NCI-H187 (cell line): Measurements from ENCODE around the gene BCL11B.

Experiments
- DNase-seq, 2 experiments: peaks; one replicate each; lab custom pipeline; 2025; lab: John Stamatoyannopoulos, UW

Gene BCL11B

DNA sequence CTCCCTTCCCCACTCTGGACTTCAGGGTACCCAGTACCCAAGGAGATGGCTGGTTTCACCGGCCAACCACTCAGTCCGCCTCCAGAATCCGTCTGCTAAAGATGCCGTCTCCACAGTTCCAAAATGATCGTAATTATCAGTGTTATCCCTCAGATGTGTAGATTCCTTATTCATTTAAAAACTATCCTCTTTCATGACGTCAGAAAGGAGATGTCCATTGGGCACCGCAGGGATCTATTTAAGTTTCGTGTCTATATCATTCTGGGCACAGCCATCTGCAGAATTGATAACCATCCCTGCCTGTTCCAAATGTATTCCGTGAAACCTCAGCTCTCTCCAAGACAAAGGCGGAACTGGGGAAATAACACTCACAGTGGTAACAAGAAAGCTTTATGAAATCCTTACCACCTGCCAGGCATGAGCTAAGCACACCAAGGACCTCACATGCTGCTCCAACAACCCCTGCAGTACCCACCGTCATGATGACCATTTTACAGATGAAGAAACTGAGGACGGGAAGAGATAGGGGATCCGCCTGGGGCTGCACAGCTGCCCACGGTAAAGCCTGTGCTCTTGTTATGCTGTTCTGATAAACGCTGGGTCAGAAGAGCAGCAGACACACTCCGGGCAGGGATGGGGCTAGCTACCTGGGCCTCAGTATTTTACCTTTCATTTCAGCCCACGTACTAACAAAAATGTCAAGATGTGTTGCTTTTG is 90.0 kb downstream of the BCL11B start:
- no peak for DNase-seq

DNA sequence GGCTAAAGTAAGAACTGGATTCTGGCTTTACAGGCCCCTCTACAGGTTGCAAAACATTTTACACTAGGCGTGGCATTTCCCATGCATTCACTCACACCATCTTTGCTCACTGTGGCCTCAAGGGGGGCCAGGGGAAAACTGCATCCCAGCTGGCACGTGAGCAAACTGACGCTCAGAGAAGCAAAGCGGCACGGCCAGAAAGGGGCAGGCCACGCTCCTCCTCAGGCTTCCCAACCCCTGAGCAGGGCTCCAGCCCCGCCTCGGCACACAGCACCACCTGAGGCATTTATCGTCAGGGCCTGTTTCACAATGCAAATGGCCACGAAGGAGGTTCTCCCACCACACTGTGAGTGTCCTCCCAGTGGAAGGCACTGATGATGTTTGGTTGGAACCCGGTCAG is 90.8 kb downstream of the BCL11B start:
- DNase-seq: no peak

- no peak for DNase-seq
Measured at GRCh38 chr14:99179946-99180345, 92.1 kb downstream of the BCL11B start.

DNA sequence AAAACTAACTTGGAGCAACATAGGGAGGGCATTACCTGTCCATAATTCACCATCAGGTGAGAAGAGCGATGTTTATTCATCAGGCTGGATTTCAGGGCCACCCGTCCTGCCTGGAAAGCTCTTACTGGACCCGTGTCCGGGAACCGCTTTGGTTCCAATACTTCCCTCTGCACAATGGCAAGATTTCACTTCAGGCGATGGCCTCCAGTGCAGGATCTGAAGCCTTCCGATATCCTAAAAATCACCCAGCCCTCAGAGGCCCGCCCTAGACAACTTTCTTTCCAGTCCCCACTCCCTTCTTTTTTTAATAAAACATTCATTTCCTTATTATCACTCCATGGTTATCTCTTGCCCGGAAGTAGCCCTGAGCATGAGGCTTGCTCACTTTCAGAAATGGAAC is 92.5 kb downstream of the BCL11B start:
- no peak for DNase-seq

GRCh38 chr14:99177886-99178835 is 93.8 kb downstream of the BCL11B start:
- DNase-seq: no peak

DNA sequence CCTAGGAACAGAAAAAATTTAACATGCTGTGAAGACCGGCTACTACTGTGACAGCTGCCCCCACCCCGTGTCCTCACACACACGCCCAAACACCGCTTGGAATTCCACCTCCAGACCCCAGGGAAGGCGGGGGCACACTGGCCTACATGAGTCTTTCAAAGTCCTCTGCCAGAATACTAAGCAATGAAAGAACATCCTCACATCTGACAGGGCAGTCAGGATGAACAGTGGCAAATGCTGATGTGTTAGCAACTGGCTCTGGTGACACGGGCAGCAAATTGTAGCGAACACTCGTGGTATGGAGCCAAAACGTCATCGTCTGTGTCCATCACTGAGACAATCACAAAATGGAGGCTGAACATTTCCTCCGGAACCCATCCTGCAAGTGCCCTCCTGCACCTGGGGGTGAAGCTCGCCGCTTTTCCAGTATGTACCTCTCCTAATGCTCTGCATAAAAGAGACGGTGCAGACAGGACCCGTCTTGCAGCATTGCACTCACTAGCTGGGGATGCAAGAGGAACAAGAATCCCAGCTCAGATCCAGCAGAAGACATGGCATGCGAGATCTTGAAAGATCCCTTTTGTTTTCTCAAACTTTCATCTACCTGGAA is 94.8 kb downstream of the BCL11B start:
- DNase-seq: no peak

DNA sequence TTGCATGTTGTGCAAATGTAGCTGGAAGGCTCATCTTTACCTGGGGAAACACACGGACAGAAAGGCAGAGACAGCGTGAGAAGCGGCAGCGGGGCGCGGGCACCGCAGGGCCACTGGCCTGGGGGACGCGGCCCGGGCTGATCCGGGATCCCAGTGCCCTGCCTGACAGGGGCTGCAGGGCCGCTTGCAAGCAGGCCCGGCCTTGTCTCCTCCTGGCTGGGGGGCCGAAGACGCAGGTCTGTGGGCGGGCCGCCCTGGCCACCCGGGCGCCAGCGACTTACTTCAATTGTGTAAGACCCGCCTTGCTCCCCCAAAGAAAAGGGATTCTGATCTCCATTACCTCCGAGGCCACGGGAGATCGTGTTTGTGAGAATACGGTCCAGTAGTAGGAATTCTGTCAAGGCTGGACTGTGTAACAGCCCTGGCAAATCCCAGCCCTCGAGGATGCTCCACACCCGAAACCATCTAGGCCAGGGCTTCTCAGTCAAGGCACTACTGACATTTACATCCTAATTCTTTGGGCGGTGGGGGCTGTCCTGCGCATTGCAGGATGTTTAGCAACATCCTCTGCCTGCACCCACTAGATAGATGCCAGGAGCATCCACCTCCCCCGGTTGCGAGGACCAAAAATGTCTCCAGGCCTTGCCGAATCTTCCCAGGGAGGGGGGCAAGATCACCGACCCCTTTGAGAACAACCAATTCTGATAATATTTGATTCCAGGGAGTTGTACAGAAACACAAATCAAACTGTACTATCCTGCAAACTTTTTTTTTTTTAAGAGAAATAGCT is 95.6 kb downstream of the BCL11B start:
- DNase-seq: no peak

GRCh38 chr14:99175331-99176155 is 96.5 kb downstream of the BCL11B start:
- no peak for DNase-seq

GRCh38 chr14:99174770-99175319 is 97.2 kb downstream of the BCL11B start:
- DNase-seq: no peak

- no peak for DNase-seq
Measured at GRCh38 chr14:99174081-99174769, 97.8 kb downstream of the BCL11B start.

DNA sequence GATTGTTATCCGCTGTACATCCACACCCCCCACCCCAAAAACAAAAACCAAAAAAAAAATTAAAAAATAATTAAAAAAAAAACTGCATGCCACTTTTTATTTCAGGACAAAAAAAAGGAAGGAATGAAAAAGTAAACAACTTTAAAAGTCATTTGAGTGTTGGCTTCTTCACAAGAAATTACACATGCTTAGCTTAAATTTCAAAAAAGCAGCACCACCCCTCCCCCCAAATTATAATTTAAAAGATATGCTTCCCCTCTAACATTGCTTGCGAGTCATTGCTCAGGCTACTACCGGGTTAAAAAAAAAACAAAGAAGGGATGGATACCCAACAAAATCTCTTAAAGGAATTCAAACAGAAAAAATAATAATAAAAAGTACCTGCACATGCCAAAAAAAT is 98.5 kb downstream of the BCL11B start:
- DNase-seq: no peak

GRCh38 chr14:99173086-99173485 is 98.9 kb downstream of the BCL11B start:
- DNase-seq: no peak

DNA sequence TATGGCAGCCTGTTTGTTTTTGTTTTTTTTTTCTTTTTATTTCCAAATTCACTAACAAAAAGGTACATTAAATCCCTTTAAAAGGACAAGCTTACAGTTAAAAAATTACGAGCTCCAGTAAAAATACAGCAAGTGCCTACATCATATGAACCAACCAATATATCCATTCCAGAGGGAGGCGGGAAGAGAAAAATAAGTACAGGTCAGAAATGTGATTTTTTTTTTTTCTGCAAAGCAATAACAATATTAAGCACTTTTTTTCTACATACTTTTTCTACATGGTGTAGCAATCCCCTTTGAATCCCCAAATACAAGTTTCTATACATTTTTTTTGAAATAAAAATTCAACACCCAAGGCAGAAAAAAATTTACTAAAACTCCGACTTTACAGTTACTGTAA is 100.6 kb downstream of the BCL11B start:
- no peak for DNase-seq

DNA sequence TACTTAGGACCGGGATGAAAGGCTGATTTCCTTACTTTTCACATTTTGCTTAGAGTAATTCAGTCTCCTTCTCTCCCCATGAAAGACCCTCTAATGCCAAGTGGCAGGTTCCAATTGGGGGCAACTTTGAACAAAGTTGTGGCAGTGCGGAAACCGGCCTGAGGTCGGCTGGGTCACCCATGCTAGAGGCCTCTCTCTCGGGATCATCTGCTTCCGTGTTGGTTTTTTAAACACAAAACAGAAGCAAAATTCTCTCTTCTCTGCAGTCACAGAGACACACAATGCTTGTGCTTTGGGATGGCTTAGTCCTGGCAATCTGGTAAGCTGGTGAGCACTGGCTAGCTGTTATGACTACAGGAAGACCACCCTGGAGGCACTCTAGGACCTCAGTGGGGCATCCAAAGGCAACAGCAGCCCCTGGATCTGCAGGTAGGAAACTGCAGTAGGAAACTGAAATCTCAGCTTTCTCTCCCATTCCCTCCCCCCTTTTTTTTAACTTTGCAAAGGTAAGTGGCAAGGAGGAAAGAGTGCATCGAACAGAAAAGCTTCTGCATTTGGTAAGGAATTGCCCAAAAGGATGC is 102.1 kb downstream of the BCL11B start:
- no peak for DNase-seq

DNA sequence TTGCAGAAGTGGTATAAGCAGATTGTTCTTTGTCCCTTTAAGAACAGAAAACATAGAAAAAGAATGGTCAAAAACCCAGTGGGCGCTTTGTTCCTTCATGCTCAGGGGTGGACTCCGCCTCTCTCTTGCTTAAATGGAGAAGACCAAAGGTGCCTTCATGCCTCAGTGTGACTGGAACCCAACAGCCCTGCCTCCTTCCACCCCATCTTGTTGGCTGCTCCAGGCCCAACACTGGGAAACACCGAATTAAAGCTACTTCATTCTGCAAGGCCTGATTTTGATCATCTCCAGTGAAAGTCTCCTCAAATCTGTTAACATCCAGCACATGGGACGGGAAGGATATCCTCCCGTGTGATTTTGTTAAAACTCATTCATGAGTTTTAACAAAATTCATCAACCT is 103.7 kb downstream of the BCL11B start:
- DNase-seq: no peak

GRCh38 chr14:99166506-99166905 is 105.5 kb downstream of the BCL11B start:
- no peak for DNase-seq

DNA sequence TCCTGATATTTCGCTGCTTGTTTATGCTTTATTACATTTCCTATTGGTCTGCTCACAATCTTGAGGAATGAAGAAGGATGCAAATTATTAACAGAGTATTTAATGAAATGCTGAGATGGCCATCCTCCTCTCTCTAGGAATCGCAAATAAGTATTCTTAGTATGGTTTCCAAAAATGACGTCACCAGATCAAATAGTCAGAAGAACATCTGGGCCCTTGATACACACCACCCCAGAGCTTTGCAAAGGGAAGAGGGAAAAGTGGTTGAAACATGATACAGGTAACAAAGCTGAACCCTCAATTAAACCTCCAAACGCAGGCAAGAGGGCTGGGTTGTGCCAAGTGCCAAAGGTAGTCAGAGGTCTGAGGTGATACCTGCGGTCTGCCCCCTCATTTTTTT is 107.3 kb downstream of the BCL11B start:
- peak; percentile 39 to 58 for DNase-seq

GRCh38 chr14:99163446-99163845 is 108.6 kb downstream of the BCL11B start:
- DNase-seq: no peak
